Skeletal muscle tissue (tissue), 4 donors: ENCODE results near the gene BCAS4. TPM values are rescaled to one million over a fixed set of nuclear protein-coding genes. Genes with fewer than 3 reads are reported as not detected.

Experiments used
- H3K27ac ChIP-seq: one replicate; pipeline ENCODE4 v1.7.0; 2013; ENCODE audit warnings: mild to moderate bottlenecking, low read depth, low read length, inconsistent platforms
- H3K27me3 ChIP-seq, 3 donors: one replicate each; pipeline ENCODE4 v1.7.0; 2013; ENCODE audit warnings: low read length in 3 of 3; ENCODE audit not compliant: control insufficient read depth in 3 of 3, insufficient read depth in 3 of 3
- H3K36me3 ChIP-seq, 3 donors: one replicate each; pipeline ENCODE4 v1.7.0; 2013; ENCODE audit warnings: low read length in 3 of 3; ENCODE audit not compliant: control insufficient read depth in 3 of 3, insufficient read depth in 3 of 3
- H3K4me1 ChIP-seq, 3 donors: one replicate each; pipeline ENCODE4 v1.7.0; 2013; ENCODE audit warnings: low read length in 3 of 3, mild to moderate bottlenecking in 3 of 3; ENCODE audit not compliant: control insufficient read depth in 3 of 3, insufficient read depth in 3 of 3
- H3K4me3 ChIP-seq, 3 donors: one replicate each; pipeline ENCODE4 v1.7.0; 2013; ENCODE audit warnings: low read length in 3 of 3
- H3K9ac ChIP-seq, 3 donors: one replicate each; pipeline ENCODE4 v1.7.0; 2013; ENCODE audit warnings: low read length in 3 of 3, mild to moderate bottlenecking in 3 of 3, moderate library complexity in 2 of 3, low read depth in 1 of 3
- H3K9me3 ChIP-seq, 3 donors: one replicate each; pipeline ENCODE4 v1.7.0; 2013; ENCODE audit warnings: low read length in 3 of 3; ENCODE audit not compliant: control insufficient read depth in 3 of 3
- total RNA-seq: library from RNA; depleted of rRNA; stranded (reverse); fragments of >200 nt; gene quantifications from one replicate; pipeline ENCODE4 v1.2.3, GENCODE V29; 2014
- donor health status: Osteomylitis.

Gene BCAS4
- total RNA-seq, 1 donor from 2014 or later = 1.0 TPM

DNA sequence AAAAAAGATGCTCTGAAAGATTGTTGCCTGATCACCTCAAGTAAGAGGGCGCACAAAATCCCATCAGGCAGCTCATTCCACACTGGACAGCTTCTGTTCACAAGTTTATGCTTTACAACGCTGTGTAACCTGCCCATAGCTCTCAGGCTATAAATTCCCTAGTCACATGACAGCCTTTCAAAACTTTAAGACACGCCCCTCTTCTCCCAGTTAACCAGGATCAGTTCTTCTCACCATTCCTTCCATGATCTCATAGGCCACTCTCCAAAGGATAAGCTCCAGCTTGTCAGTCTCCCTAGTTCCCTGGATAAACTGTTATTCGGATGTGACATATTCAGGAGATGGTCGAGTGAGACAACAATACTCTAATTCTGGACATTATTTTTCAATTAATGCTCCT, 121.4 kb downstream of the BCAS4 start:
- H3K4me1 ChIP-seq = peaks cover 32 to 62% (median 57%) of the 10 kb centered on the region in 3 donors

GRCh38 chr20:50916934-50917333, 122.1 kb downstream of the BCAS4 start:
- Histone ChIP-seq H3K36me3 (peaks cover 0 to 4% (median 0%) of the 10 kb centered on the region in 3 donors), H3K4me3 (no peak overlapping the region), H3K27me3 (no peaks in the 10 kb centered on the region), H3K9me3 (no peaks in the 10 kb centered on the region), H3K9ac (no peak overlapping the region), H3K27ac (no peak overlapping the region), H3K4me1 (peaks cover 34 to 60% (median 59%) of the 10 kb centered on the region in 3 donors)

More for the DNA sequence above, 121.4 kb downstream of the BCAS4 start:
- no peak overlapping the region for H3K9ac ChIP-seq
- H3K4me3 ChIP-seq = no peak overlapping the region
- H3K27ac ChIP-seq = no peak overlapping the region
- peaks cover 0 to 4% (median 0%) of the 10 kb centered on the region in 3 donors for H3K36me3 ChIP-seq
- H3K27me3 ChIP-seq = no peaks in the 10 kb centered on the region
- H3K9me3 ChIP-seq = no peaks in the 10 kb centered on the region

GRCh38 chr20:50918403-50918802, 123.5 kb downstream of the BCAS4 start:
- H3K9ac ChIP-seq = no peak overlapping the region
- H3K4me3 ChIP-seq = no peak overlapping the region
- no peak overlapping the region for H3K27ac ChIP-seq
- peaks cover 0 to 7% (median 0%) of the 10 kb centered on the region in 3 donors for H3K36me3 ChIP-seq
- peaks cover 34 to 56% (median 53%) of the 10 kb centered on the region in 3 donors for H3K4me1 ChIP-seq
- no peaks in the 10 kb centered on the region for H3K27me3 ChIP-seq
- H3K9me3 ChIP-seq = no peaks in the 10 kb centered on the region

- no peak overlapping the region for H3K4me3 ChIP-seq
- peaks cover 32 to 52% (median 50%) of the 10 kb centered on the region in 3 donors for H3K4me1 ChIP-seq
- H3K36me3 ChIP-seq = peaks cover 0 to 9% (median 0%) of the 10 kb centered on the region in 3 donors
- no peaks in the 10 kb centered on the region for H3K27me3 ChIP-seq
- no peak overlapping the region for H3K27ac ChIP-seq
- H3K9ac ChIP-seq = no peak overlapping the region
- no peaks in the 10 kb centered on the region for H3K9me3 ChIP-seq
Observed at GRCh38 chr20:50919567-50919966, 124.7 kb downstream of the BCAS4 start.

DNA sequence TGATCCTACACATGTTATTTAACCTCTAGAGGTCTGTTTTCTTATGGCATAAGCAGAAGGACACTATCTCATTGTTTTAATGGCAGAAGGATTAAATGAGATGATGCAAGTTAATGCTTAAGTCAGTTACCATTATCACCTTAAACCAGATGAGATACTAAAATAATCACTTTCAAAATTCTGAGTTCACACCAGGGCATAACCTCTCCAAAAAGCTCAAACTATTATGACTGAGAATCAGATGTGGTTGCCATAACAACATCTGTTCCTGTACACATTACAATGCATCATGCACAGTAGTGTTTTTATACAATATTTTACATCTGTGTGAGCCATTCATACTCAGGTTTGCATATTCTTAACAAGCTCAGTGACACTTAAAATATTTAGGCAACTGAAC, 126.1 kb downstream of the BCAS4 start:
- Histone ChIP-seq H3K27me3 (no peaks in the 10 kb centered on the region), H3K36me3 (peaks cover 0 to 9% (median 0%) of the 10 kb centered on the region in 3 donors), H3K27ac (no peak overlapping the region), H3K4me1 (peaks cover 35 to 53% (median 47%) of the 10 kb centered on the region in 3 donors), H3K4me3 (no peak overlapping the region), H3K9me3 (no peaks in the 10 kb centered on the region), H3K9ac (no peak overlapping the region)

DNA sequence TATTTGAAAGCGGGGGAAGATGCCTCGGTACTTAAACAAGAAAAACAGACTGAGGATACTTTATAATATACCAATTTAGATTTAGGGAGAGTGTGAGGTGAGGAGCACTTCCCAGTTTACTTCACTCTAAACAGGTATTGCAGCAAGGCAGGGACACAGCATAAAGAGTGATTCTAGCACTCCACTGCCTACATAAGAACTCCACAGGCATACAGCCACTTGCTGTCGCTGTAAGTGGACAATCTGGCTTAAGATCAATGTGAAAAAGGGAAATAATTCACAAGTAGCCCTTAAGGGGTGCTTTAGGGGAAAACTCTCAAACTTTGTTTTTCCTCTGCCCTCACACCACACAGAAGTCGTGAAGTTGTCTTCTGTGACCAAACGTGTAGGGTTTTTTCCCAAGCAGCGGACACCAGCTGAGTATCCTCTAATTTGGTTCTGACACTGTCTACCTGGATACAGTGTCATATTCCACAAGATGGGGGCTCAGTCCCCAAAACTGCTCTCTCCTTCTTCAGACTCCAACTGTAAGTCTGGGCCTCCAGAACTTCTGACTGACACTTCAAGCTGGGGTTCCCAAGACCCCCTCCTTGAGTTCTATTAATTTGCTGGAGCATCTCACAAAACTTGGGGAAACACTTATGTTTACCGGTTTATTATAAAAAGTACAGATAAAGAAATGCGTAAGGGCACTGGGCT, 127.1 kb downstream of the BCAS4 start:
- H3K27me3 ChIP-seq = no peaks in the 10 kb centered on the region
- H3K4me3 ChIP-seq = no peak overlapping the region
- H3K9ac ChIP-seq = no peak overlapping the region
- peaks cover 0 to 9% (median 0%) of the 10 kb centered on the region in 3 donors for H3K36me3 ChIP-seq
- no peaks in the 10 kb centered on the region for H3K9me3 ChIP-seq
- H3K27ac ChIP-seq = no peak overlapping the region
- peaks cover 26 to 46% (median 38%) of the 10 kb centered on the region in 3 donors for H3K4me1 ChIP-seq

DNA sequence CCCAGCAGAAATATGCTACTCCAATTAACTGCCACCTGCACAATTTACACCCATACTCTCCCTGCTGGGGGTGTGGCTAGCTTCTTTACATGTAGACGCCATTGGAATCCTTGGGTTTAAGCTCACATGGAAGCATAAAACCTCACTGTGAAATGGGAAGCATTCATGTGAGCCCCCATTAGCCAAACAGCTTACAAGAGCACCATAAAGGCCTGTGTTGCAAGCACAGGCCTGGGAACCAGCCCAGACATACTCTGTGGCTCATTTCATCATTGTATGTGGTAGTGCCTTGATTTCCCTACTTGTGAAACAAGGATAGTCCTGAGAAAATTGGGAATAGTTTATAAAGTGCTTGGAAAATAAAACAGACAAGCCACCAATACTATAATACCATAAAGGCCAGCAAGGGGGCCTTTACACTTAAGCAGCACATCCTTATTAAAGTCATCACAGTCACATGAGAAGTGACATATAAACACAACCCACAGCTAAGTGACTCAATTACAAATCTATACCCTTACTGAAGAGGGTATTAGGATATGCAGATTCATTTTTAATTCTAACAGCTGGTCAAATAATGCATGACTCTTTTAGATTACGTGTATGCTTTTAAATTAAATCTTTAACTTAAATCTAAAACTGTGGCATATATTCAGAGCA, 129.5 kb downstream of the BCAS4 start:
- Histone ChIP-seq H3K9me3 (no peaks in the 10 kb centered on the region), H3K27ac (no peak overlapping the region), H3K36me3 (peaks cover 0 to 11% (median 0%) of the 10 kb centered on the region in 3 donors), H3K27me3 (no peaks in the 10 kb centered on the region), H3K4me3 (no peak overlapping the region), H3K4me1 (peaks cover 26 to 37% (median 35%) of the 10 kb centered on the region in 3 donors), H3K9ac (no peak overlapping the region)

DNA sequence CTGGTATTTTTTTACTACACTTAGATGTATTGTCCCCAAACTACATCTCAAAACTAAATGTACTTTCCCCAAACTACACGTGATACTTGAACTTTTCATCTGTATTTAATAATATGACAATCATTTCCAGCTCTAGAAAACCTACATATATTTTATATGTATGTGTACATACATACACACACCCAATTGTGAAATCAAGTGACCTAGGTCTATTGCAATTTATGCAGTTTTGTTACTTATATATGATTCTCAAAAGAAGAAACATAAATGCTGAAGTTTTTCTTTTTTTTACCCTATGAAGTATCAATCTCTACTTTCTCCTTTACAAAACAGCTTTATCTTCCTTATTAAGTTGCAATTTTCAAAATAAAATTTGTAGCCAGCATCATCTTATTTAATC, 131.7 kb downstream of the BCAS4 start:
- Histone ChIP-seq H3K36me3 (peaks cover 0 to 7% (median 0%) of the 10 kb centered on the region in 3 donors), H3K27ac (no peak overlapping the region), H3K9me3 (no peaks in the 10 kb centered on the region), H3K27me3 (no peaks in the 10 kb centered on the region), H3K4me3 (no peak overlapping the region), H3K9ac (no peak overlapping the region), H3K4me1 (peaks cover 31 to 34% (median 34%) of the 10 kb centered on the region in 3 donors)
